Gastroesophageal sphincter (tissue), 3 donors: Measurements from ENCODE around the gene OXA1L.

Experiments used
- CTCF ChIP-seq, 4 experiments: fragments of 200-600 bp in 2 of 4; fragments of 450-650 bp in 2 of 4; sonication (generic) in 1 of 4; IDR thresholded peaks; one replicate each; pipeline ENCODE4 v1.5.1; 2017 to 2019; ENCODE audit warnings: antibody characterized with exemption in 4 of 4, mild to moderate bottlenecking in 2 of 4, moderate library complexity in 2 of 4
- EP300 ChIP-seq: sonication (generic); formaldehyde crosslinking; IDR thresholded peaks from one replicate; pipeline ENCODE4 v1.6.1; 2017; ENCODE audit warnings: antibody characterized with exemption, mild to moderate bottlenecking
- POLR2A ChIP-seq, 2 donors: fragments of 450-650 bp; IDR thresholded peaks; one replicate each; pipeline ENCODE4 v1.6.1; 2017; ENCODE audit warnings: antibody characterized with exemption in 2 of 2, mild to moderate bottlenecking in 2 of 2, moderate library complexity in 1 of 2
- POLR2AphosphoS5 ChIP-seq: sonication (generic); formaldehyde crosslinking; IDR thresholded peaks from one replicate; pipeline ENCODE4 v1.6.1; 2017; ENCODE audit warnings: antibody characterized with exemption

- TF ChIP-seq CTCF (IDR thresholded peaks at IDR 0.05), result no peak
- no peak for TF ChIP-seq EP300
- TF ChIP-seq POLR2A (IDR thresholded peaks at IDR 0.05), result no peak
- no peak for TF ChIP-seq POLR2AphosphoS5
These were observed 12.9 kb upstream of the OXA1L start for GRCh38 chr14:22753586-22753985.
